Tibial artery (tissue), 4 donors: ENCODE results near the gene ATP2B2.

ENCODE experiments used
- DNase-seq, 2 donors: peaks; one replicate each; pipeline ENCODE4 v3.0.0-alpha.2; 2019
- H3K27ac ChIP-seq, 2 donors: fragments of 200-600 bp; sonication (generic) in 1 of 2; 1 replicate in 1 of 2; 2 replicates in 1 of 2; pipeline ENCODE4 v1.5.1; 2018 to 2019; ENCODE audit warnings: mild to moderate bottlenecking in 1 of 2
- H3K27me3 ChIP-seq, 2 donors: fragments of 200-600 bp; sonication (generic) in 1 of 2; one replicate each; pipeline versions ENCODE4 v1.5.1 to v1.6.0; 2016 to 2019
- H3K36me3 ChIP-seq, 3 donors: fragments of 200-600 bp; sonication (generic) in 2 of 3; one replicate each; pipeline ENCODE4 v1.5.1; 2016 to 2019; ENCODE audit warnings: mild to moderate bottlenecking in 2 of 3
- H3K4me1 ChIP-seq, 4 donors: fragments of 200-600 bp; sonication (generic) in 2 of 4; 1 replicate in 3 of 4; 2 replicates in 1 of 4; pipeline ENCODE4 v1.5.1; 2016 to 2019
- H3K4me3 ChIP-seq, 2 donors: fragments of 200-600 bp; sonication (generic) in 1 of 2; 1 replicate in 1 of 2; 2 replicates in 1 of 2; pipeline ENCODE4 v1.5.1; 2018 to 2019; ENCODE audit warnings: mild to moderate bottlenecking in 2 of 2
- H3K9me3 ChIP-seq, 3 donors: fragments of 200-600 bp; sonication (generic) in 1 of 3; one replicate each; pipeline ENCODE4 v1.5.1; 2016 to 2019
- CTCF ChIP-seq, 2 experiments: fragments of 200-600 bp in 1 of 2; fragments of 450-650 bp in 1 of 2; IDR thresholded peaks; one replicate each; pipeline ENCODE4 v1.5.1; 2017 to 2019; ENCODE audit warnings: antibody characterized with exemption in 2 of 2, mild to moderate bottlenecking in 1 of 2, moderate library complexity in 1 of 2
- intact Hi-C: fragments of 100-400 bp; cut with DNase I; formaldehyde crosslinking; loops from one replicate; pipeline ENCODE4 v1.15.0; 2023; ENCODE audit warnings: low total_unique reads

The ATP2B2 gene

GRCh38 chr3:10397879-10398278 lies 107.5 kb downstream of the ATP2B2 start:
- no peak for TF ChIP-seq CTCF (IDR thresholded peaks at IDR 0.05)

GRCh38 chr3:10396931-10397330 lies 108.5 kb downstream of the ATP2B2 start:
- no peak for DNase-seq
- Histone ChIP-seq H3K36me3 (no peaks in the 10 kb centered on the region), H3K4me3 (no peak overlapping the region), H3K9me3 (no peaks in the 10 kb centered on the region), H3K27ac (no peak overlapping the region), H3K27me3 (no peaks in the 10 kb centered on the region), H3K4me1 (peaks cover 0 to 6% (median 0%) of the 10 kb centered on the region in 4 donors)
- no peak for TF ChIP-seq CTCF (IDR thresholded peaks at IDR 0.05)
- intact Hi-C loops: no loop called here

More at GRCh38 chr3:10397879-10398278, 107.5 kb downstream of the ATP2B2 start:
- H3K4me1 ChIP-seq: peaks cover 0 to 6% (median 0%) of the 10 kb centered on the region in 4 donors
- DNase-seq: no peak
- H3K36me3 ChIP-seq: no peaks in the 10 kb centered on the region
- H3K4me3 ChIP-seq: no peak overlapping the region
- no peaks in the 10 kb centered on the region for H3K27me3 ChIP-seq
- H3K9me3 ChIP-seq: no peaks in the 10 kb centered on the region
- intact Hi-C loops: no loop called here
- H3K27ac ChIP-seq: no peak overlapping the region

- H3K27ac ChIP-seq: no peak overlapping the region
- H3K4me1 ChIP-seq: peaks cover 0 to 6% (median 0%) of the 10 kb centered on the region in 4 donors
- TF ChIP-seq CTCF (IDR thresholded peaks at IDR 0.05): no peak
- H3K9me3 ChIP-seq: no peaks in the 10 kb centered on the region
- H3K36me3 ChIP-seq: no peaks in the 10 kb centered on the region
- no peaks in the 10 kb centered on the region for H3K27me3 ChIP-seq
- intact Hi-C loops: no loop called here
- no peak for DNase-seq
- no peak overlapping the region for H3K4me3 ChIP-seq
These were observed 109.3 kb downstream of the ATP2B2 start for GRCh38 chr3:10396083-10396482.

- Histone ChIP-seq H3K4me1 (peaks cover 0 to 6% (median 0%) of the 10 kb centered on the region in 4 donors), H3K27me3 (no peaks in the 10 kb centered on the region), H3K36me3 (no peaks in the 10 kb centered on the region), H3K27ac (no peak overlapping the region), H3K9me3 (no peaks in the 10 kb centered on the region), H3K4me3 (no peak overlapping the region)
- TF ChIP-seq CTCF (IDR thresholded peaks at IDR 0.05): no peak
- no peak for DNase-seq
- intact Hi-C loops: no loop called here
These were observed 109.7 kb downstream of the ATP2B2 start for GRCh38 chr3:10395671-10396070.

GRCh38 chr3:10395196-10395595 lies 110.2 kb downstream of the ATP2B2 start:
- H3K4me3 ChIP-seq: no peak overlapping the region
- H3K27me3 ChIP-seq: no peaks in the 10 kb centered on the region
- peaks cover 0 to 6% (median 0%) of the 10 kb centered on the region in 4 donors for H3K4me1 ChIP-seq
- intact Hi-C loops: no loop called here
- no peaks in the 10 kb centered on the region for H3K36me3 ChIP-seq
- no peaks in the 10 kb centered on the region for H3K9me3 ChIP-seq
- no peak overlapping the region for H3K27ac ChIP-seq
- no peak for DNase-seq
- TF ChIP-seq CTCF (IDR thresholded peaks at IDR 0.05): no peak

GRCh38 chr3:10394491-10395025 lies 110.8 kb downstream of the ATP2B2 start:
- Histone ChIP-seq H3K36me3 (no peaks in the 10 kb centered on the region), H3K27ac (no peak overlapping the region), H3K4me3 (no peak overlapping the region), H3K9me3 (peaks cover 0 to 4% (median 0%) of the 10 kb centered on the region in 3 donors), H3K27me3 (no peaks in the 10 kb centered on the region), H3K4me1 (peaks cover 0 to 6% (median 0%) of the 10 kb centered on the region in 4 donors)
- intact Hi-C loops: no loop called here
- no peak for TF ChIP-seq CTCF (IDR thresholded peaks at IDR 0.05)
- DNase-seq: no peak
